Fibroblast of lung (primary cell): ENCODE data around the gene LTO1. TPM values are rescaled to one million over a fixed set of nuclear protein-coding genes. Genes with fewer than 3 reads are reported as not detected.
A peak's percentile ranks its signal among the peaks of the same experiment; 100 is the strongest.

Experiments
- DNase-seq, 2 donors: peaks; one replicate each; pipeline versions ENCODE4 v3.0.0 to v3.0.0-alpha.2; 2010; ENCODE audit warnings: low read depth in 2 of 2
- H2AFZ ChIP-seq: 2 replicates; pipeline ENCODE4 v1.5.1; 2012; ENCODE audit warnings: low read length, control low read depth, inconsistent platforms
- H3K27ac ChIP-seq: 2 replicates; pipeline ENCODE4 v1.5.1; 2011; ENCODE audit warnings: low read length, control low read depth; ENCODE audit not compliant: insufficient read depth
- H3K27me3 ChIP-seq: 2 replicates; pipeline ENCODE4 v1.5.1; 2011; ENCODE audit warnings: mild to moderate bottlenecking, low read length; ENCODE audit not compliant: control insufficient read depth, insufficient read depth
- H3K36me3 ChIP-seq: 2 replicates; pipeline ENCODE4 v1.5.1; 2011; ENCODE audit warnings: low read length; ENCODE audit not compliant: control insufficient read depth, insufficient read depth
- H3K4me1 ChIP-seq: 2 replicates; pipeline ENCODE4 v1.5.1; 2011; ENCODE audit warnings: low read length; ENCODE audit not compliant: control insufficient read depth, insufficient read depth; ENCODE audit errors: extremely low read depth
- H3K4me2 ChIP-seq: 2 replicates; pipeline ENCODE4 v1.5.1; 2011; ENCODE audit warnings: low read length, control low read depth; ENCODE audit not compliant: insufficient read depth; ENCODE audit errors: extremely low read depth
- H3K4me3 ChIP-seq, 4 experiments: fragments of 200-600 bp in 1 of 4; sonication (generic) in 1 of 4; replicated peaks in 1 of 4; 2 replicates each; pipeline ENCODE4 v1.5.1; 2011 to 2016; ENCODE audit warnings: low read length in 4 of 4, low read depth in 3 of 4, mild to moderate bottlenecking in 3 of 4, control low read depth in 2 of 4, inconsistent platforms in 1 of 4, mixed read lengths in 1 of 4; ENCODE audit not compliant: insufficient read depth in 1 of 4; ENCODE audit errors: control extremely low read depth in 1 of 4
- H3K79me2 ChIP-seq: 2 replicates; pipeline ENCODE4 v1.5.1; 2012; ENCODE audit warnings: mild to moderate bottlenecking, low read length, inconsistent platforms; ENCODE audit not compliant: control insufficient read depth, insufficient read depth
- H3K9ac ChIP-seq: 2 replicates; pipeline ENCODE4 v1.5.1; 2011; ENCODE audit warnings: mild to moderate bottlenecking, low read length, control low read depth; ENCODE audit not compliant: insufficient read depth
- H3K9me3 ChIP-seq: 2 replicates; pipeline ENCODE4 v1.5.1; 2012; ENCODE audit warnings: low read depth, low read length; ENCODE audit not compliant: control insufficient read depth, insufficient read depth
- H4K20me1 ChIP-seq: 2 replicates; pipeline ENCODE4 v1.5.1; 2011; ENCODE audit warnings: low read length; ENCODE audit not compliant: control insufficient read depth, insufficient read depth; ENCODE audit errors: extremely low read depth
- EZH2 ChIP-seq: IDR thresholded peaks from 2 replicates; pipeline ENCODE4 v1.5.1; 2012; ENCODE audit warnings: low read length, control low read depth, mild to moderate bottlenecking; ENCODE audit errors: missing control alignments
- polyA plus RNA-seq, 2 donors: library from polyadenylated mRNA; depleted of rRNA in 1 of 2; stranded (reverse) in 1 of 2; unstranded in 1 of 2; fragments of >200 nt; gene quantifications; 2 replicates each; pipeline ENCODE4 v1.2.1, GENCODE V29; 2011 to 2012; ENCODE audit warnings: missing spikeins in 1 of 2
- total RNA-seq: library from RNA; depleted of rRNA; stranded (reverse); fragments of >200 nt; gene quantifications from 2 replicates; pipeline ENCODE4 v1.2.1, GENCODE V29; 2014
- TF ChIP-seq, protein P1 (sequence below), 2 donors: IDR thresholded peaks in 1 of 2; conservative IDR thresholded peaks in 1 of 2; 1 replicate in 1 of 2; 2 replicates in 1 of 2; pipeline ENCODE4 v1.5.1; 2011 to 2012; ENCODE audit warnings: low read length in 2 of 2, control low read depth in 1 of 2, inconsistent platforms in 1 of 2, low read depth in 1 of 2, mild to moderate bottlenecking in 1 of 2

The LTO1 gene
- total and polyA plus RNA-seq, 2 donors (not counting 1 experiment from before 2014, with no cell fraction given) = 18.1 to 25.4 TPM

DNA sequence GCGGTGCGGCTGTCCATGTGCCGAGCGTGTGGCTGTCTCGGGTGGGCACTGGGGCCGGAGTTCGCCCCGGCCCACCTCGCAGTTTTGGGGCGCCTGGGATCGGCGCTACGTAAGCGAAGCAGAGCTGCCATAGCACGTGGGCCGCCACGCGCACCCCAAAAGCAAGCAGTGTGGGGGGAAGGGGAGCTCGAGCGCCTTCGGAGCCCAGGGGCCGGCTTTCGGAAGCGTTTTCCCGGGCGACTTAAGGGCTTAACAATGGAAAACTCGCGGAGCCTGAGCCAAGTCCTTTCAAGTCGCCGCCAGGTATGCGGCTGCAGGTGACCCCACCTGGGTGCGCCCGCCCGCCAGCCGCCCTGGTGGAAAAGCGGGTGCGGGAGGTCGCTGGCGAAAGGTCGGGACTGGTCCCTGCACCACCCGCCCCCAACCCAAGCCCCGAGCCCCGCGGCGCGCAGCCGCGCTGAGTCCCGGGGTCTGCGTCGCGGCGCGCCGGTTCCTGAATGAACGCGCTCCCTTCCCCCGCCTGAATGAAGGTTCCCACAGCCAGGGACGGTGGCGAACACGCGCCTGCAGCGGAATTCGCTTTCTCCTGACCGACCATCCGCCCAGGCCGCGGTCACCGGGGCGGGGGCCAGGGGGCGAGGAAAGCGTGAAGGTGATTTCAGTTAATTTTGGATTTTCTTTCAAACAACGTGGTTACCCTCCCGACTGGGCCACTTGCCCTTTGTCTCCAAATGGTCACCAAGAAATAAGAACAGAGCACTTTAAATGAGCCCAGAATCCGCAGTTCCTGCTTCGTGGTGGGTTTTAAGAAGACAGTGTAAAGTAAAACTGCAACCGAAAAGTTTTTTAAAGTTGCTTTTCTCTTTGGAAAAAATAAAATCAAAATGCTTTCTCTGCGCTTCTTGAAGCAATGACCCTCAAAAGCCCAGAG is 36.9 kb downstream of the LTO1 start:
- Histone ChIP-seq H4K20me1 (no peaks in the 10 kb centered on the region), H3K4me3 (peak overlapping the region; percentile 43 to 98 (median 76)), H3K27me3 (no peaks in the 10 kb centered on the region), H3K27ac (peak overlapping the region; percentile 93), H2AFZ (peak overlapping the region; percentile 24), H3K4me2 (peak overlapping the region; percentile 89), H3K4me1 (peaks cover 7% of the 10 kb centered on the region), H3K9ac (peak overlapping the region; percentile 88), H3K9me3 (no peaks in the 10 kb centered on the region), H3K36me3 (peaks cover 2% of the 10 kb centered on the region), H3K79me2 (peaks cover 28% of the 10 kb centered on the region)
- DNase-seq = peak; percentile 78 to 82
- TF ChIP-seq EZH2 = no peak
- TF ChIP-seq, protein P1, sequence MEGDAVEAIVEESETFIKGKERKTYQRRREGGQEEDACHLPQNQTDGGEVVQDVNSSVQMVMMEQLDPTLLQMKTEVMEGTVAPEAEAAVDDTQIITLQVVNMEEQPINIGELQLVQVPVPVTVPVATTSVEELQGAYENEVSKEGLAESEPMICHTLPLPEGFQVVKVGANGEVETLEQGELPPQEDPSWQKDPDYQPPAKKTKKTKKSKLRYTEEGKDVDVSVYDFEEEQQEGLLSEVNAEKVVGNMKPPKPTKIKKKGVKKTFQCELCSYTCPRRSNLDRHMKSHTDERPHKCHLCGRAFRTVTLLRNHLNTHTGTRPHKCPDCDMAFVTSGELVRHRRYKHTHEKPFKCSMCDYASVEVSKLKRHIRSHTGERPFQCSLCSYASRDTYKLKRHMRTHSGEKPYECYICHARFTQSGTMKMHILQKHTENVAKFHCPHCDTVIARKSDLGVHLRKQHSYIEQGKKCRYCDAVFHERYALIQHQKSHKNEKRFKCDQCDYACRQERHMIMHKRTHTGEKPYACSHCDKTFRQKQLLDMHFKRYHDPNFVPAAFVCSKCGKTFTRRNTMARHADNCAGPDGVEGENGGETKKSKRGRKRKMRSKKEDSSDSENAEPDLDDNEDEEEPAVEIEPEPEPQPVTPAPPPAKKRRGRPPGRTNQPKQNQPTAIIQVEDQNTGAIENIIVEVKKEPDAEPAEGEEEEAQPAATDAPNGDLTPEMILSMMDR (conservative IDR thresholded peaks at IDR 0.05 in 1 of 2, IDR thresholded peaks at IDR 0.05 in 1 of 2; ENCODE audit: low read depth in 1 of 2, low read length in 2 of 2) = no peak

DNA sequence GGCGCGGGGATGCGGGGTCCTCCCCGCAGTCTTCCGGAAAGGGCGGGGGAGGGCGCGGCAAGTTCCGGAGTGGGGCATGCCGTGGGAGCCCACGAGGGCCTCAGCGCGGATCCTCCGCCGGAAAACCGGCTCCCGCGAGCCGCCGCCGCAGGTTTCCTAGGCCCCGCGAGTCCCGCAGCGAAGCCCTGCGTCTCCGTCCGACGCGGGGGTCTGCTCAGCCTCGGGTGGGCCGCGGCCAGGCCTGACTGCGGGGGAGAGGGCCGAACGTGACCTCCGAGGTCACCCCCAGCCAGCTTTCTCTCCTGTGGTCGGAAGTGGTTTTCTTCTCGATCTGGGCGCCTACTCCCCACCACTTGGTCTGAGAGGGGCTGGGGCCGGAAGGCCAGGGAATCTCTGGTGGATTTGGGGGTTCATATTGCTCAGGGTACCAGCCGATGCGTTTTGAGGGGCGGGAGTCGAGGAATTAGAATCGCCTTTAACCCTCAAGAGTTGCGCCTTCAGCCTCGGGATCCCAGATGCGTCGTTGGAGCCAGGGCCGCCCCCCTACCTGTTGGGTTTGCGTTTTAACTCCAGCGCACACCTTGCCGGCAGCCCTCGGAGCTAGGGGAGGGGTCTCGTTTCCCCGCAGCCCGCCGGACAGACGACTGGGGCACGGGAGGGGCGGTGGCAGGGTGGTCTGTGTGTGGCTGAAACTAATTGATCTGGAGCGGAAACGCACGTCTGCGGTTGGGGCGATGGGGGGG is 37.8 kb downstream of the LTO1 start:
- H3K4me1 ChIP-seq = peaks cover 7% of the 10 kb centered on the region

More for the DNA sequence above, 37.8 kb downstream of the LTO1 start:
- Histone ChIP-seq H3K4me3 (peak overlapping the region in 1 of 4 experiments; percentile 98), H2AFZ (no peak overlapping the region), H3K9me3 (no peaks in the 10 kb centered on the region), H3K27me3 (no peaks in the 10 kb centered on the region), H3K4me2 (peak overlapping the region; percentile 89), H3K36me3 (no peaks in the 10 kb centered on the region), H4K20me1 (no peaks in the 10 kb centered on the region), H3K79me2 (peaks cover 20% of the 10 kb centered on the region), H3K27ac (peak overlapping the region; percentile 93), H3K9ac (no peak overlapping the region)
- no peak for TF ChIP-seq EZH2
- TF ChIP-seq, protein P1 (conservative IDR thresholded peaks at IDR 0.05 in 1 of 2, IDR thresholded peaks at IDR 0.05 in 1 of 2; ENCODE audit: low read depth in 1 of 2, low read length in 2 of 2) = no peak
- DNase-seq = no peak
